Measurements from ENCODE around the gene TMEM259.

The TMEM259 gene

DNA sequence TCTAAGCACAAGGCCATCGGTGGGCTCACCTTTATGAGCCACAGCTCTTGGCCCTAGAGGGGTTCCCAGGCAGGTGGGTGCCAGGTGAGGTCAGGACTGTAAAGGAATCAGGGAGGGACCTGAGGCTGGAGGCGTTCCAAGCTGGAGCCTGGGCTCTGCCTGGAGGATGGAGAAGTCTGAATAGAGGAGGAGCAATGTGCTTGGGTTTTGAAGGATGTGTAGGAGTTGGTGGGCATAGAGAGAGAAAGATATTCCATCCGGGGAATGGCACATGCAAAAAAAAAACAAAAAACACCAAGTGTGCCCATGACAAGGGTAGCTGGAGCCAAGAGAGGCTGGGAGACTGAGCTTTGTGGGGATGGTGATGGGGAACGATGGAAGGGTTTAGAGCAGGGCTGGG, 18.3 kb downstream of the TMEM259 start:
- no peak for DNase-seq (ENCODE audit: low read depth)

DNA sequence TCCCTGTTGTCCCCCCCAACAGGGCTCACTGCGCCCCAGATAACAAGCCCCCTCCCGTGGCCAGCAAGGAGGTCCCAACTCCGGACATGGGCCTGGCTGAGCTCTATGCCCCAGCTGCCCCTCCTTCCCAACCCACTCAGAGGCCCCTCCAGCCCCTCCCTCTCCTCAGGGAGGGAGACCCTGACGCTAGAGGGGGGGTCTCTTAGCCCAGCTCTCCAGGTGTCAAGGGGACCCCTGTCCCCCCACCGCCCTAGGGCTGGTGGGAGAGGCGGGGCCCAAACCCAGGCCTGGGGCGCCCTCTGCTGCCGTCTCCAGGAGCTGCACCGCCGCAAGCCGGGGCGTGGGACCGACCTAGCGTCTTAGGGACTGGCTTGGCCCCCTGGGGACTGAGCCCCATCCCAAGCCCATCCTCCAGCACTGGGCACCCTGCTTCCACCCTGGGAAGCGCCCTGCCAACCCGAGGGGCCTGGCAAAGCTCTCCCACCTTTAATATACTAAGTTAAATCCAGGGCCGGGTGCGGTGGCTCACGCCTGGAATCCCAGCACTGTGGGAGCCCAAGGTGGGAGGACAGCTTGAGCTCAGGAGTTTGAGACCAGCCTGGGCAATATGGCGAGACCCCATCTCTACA, 19.3 kb downstream of the TMEM259 start:
- no peak for DNase-seq (ENCODE audit: low read depth)

DNA sequence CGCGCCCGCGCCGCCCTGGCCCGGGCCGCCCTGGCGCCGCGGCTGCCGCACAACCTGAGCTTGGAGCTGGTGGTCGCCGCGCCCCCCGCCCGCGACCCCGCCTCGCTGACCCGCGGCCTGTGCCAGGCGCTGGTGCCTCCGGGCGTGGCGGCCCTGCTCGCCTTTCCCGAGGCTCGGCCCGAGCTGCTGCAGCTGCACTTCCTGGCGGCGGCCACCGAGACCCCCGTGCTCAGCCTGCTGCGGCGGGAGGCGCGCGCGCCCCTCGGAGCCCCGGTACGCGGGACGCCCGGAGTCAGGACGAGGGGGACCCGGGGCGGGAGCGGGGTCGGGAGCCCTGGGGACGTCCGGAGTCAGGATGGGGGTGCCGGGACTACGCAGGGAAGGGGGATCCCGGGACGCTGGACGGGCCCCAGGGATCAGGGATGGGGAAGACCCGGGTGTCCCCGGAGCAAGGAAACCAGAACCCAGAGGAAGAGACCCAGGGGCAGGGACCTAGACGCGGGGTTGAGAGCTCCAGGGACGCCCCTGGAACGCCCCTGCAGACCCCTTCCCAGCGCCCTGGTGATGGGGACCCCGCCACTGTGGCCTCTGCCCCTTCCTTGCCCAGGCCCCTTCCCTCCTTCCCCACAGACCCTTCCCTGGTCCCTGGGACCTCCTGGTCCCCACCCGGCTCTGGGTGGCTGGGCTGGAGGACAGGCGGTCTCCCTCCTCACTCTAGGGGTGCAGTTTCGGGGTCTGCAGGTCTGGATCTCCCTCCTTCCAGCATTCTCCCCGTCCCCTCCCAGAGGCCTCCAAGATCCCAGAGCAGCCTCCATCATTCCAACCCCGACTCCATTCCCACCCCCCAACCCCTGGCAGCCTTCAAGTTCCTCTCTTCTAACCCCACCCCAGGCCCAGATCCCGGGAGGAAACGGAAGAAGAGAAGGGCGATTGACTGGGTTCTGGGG, 20.1 kb downstream of the TMEM259 start:
- no peak for DNase-seq (ENCODE audit: low read depth)

DNA sequence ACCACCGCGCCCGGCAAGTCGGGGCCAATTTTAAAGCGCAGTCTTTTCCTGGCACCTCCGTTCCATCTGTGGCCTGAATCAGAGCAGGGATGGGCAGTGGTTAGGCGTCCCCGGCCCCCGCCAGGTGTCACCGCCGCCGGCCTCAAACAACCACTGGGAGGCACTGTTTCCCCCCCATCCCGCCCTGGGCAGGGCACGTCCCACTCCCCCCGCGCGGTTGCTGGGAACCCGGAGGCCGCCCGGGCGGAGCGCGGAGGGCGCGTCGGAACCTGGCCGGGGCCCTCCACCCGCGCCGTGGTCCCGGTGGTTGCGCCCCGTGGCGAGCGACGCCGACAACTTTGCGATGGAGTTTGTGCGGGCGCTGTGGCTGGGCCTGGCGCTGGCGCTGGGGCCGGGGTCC, 20.8 kb downstream of the TMEM259 start, which contains the start of gene GRIN3B:
Gene GRIN3B (plus strand): TSS at position 325 of the 400 bp plus-strand sequence. CDS start 19 bp downstream, at position 344.
- DNase-seq (ENCODE audit: low read depth): no peak

DNA sequence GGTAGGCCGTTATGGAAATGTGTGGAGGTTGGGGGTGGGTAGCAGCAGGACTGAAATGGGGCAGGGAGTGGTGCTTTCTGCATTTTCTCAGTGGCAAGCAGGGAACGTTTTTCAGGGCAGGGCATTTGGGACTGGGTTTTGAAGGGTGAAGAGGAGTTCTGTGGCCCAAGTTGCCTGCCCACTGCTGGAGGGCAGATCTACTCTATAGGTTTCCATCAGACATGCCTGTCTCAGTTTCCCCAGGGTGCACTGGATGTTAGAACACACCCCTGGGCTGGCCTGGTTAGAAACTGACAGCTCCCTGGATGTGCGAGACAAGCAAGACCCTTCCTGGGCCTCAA, 21.6 kb downstream of the TMEM259 start:
- DNase-seq (ENCODE audit: low read depth): no peak

DNA sequence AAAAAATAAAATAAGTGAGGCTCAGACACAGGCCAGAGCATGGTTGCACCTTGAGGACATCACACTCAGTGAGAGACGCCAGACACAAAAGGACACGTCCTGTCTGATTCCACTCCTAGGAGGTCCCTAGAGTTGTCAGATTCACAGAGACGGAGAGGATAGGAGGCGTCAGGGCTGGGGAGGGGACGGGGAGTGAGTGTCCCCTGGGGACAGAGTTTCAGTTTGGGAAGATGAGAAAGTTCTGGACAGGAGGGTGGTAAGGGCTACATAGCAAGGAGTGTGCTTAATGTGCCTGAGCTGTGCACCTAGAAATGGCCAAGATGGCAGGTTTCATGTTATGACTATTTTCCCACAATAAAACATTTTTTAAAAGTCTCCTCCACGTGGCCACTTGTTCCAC, 22.9 kb downstream of the TMEM259 start:
- no peak for DNase-seq (ENCODE audit: low read depth)

DNA sequence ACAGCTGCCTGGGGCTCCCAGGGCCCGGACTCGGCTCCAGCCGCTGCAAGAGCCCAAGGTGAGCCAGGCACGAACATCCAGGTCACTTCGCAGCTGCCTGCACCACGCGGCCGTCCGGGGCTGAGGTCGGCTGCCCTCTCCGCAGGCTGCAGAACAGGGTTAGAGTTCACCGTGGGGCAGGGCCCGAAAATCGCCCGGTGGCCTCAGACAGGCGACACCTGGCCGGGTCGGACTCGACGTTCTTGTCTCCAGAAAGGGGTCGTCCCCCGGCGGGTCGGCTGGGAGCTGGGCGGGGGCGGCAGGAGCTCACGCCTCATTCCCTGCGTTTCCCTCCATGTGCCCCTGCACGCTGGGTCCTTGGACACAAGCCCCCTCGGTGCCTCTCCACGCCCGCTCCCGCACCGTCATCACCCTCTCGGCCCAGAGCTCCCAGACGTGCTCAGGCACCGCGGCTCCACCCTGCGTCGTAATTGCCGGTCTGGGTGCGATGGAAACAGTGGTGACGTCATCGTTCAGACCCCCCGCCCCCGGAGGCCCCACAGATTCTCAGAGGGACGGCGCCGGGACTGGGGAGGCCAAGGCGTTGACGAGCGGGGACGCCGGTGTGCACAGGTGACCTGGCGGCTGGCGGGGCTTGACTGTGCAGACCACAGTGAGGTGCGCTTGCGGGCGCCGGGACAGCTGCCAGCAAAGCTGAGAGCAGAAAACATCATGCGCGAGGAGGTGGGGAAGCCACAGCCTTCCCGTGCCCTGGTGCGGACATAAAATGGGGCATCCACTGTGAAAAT, 24.7 kb downstream of the TMEM259 start:
- no peak for DNase-seq (ENCODE audit: low read depth)

DNA sequence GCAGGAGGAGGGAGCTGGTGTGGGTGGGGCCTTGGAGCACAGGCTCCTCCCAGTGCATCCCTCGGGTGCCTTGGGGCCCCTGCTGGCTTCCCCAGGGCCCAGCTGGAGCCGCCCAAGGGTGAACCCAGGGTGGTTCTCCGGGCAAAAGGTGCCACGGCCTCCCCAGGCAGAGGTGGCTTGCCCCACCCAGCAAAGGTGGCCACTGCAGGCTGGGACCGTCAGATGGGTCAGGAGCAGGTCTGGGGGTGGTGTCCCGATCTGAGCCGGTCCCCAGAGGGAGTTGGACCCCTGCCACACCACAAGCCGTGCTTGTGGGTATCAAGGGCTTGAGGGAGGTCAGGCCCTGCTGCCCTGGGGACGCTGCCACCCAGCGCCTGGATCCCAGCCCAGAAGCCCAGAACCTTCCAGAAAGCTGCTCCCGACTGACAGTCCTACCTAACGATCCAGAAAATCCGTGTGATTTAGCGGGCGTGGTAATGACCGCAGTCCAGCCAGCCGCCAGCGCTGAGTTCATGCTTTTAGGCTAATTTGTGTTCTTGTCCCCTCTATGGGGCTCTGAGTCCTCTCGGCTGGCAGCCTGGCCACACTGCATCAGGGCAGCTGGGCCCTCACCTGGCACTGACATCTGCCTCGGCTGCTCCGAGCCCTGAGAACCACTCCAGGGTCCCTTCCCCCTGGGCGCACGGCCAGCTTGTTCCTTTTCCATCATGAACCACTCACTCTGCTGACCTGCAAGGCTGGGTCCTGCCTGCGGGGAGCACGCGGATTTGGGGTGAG, 25.7 kb downstream of the TMEM259 start:
- DNase-seq (ENCODE audit: low read depth): no peak

DNA sequence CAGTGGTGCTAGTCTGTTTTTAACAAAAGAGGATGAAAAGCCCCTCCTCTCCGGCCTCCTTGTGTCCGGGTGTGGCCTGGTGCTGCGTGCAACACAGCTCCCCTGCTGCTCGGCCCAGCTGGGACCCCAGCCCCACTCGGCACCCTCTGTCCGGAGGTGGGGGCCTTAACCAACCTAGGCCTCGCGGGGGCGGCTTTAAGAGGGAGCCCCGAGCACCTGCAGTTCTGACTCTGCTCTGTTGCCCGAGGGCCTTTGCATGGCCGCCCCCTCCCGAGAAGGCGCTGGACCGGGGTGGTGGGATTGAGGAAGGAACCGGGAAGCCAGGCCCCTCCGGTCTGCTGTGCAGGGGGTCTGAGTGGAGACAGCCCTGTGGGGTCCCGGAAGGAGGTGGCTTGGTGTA, 26.4 kb downstream of the TMEM259 start:
- no peak for DNase-seq (ENCODE audit: low read depth)

DNA sequence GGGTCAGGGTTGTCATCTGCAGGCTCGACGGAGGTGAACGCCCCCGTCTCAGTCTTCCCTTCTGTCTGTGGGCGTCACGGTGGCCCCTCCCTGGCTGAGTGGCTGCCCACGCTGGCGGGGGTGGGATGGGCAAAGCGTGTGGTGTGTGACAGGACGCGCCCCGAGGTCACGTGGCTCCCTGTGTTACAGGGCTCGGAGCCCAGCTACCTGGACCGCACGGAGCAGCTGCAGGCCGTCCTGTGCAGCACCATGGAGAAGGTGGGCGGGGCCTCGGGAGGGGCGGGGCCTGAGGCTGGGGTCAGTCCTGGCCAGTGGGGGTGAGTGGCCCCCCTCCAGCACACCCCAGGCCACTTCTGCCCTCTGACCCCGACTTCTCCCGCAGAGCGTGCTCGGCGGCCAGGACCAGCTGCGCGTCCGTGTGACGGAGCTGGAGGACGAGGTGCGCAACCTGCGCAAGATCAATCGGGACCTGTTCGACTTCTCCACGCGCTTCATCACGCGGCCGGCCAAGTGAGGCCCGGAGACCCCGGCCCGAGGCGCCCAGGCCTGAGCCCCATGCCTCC, 27.0 kb downstream of the TMEM259 start:
- no peak for DNase-seq (ENCODE audit: low read depth)

DNA sequence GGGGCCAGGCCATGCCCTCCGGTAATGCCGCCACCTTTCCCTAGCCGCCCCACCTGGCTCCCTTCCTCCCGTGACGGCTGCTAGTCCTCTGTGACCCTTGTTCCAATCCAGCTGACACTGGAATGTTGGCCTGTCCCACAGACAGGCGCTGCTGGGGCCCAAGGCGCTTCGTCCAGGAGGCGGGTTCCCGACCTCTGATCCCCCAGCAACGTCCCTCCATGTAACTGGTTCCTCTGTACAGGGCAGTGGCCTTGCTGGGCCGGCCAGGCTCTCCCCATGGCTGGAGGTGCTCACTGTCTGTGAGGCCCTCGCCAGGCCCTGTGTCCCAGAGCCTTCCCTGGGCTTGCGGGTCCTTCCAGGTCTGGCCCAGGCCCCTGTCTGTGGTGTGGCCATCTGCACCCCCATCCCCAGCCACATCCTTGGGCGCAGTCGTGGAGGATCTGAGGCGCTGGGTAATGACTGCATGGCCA, 27.5 kb downstream of the TMEM259 start:
- DNase-seq (ENCODE audit: low read depth): no peak

DNA sequence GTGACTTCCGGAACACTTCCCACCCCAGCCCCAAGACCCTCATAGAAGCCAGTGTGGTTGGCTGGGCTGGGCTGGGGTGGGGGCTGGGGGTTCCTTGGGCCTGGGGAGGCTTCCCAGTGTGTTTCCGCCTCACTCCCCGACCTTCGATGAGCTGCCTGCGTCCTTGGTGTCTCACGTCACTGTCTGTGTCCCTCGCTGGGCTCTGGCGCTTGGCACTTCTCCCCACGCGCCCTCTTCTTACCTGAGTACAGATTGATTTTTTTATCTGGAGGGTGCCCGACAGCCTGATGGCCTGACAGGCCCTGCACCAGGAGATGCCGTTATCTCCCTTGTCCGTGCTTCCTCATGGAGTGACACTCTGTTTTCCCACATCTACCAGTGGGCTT, 28.3 kb downstream of the TMEM259 start:
- DNase-seq (ENCODE audit: low read depth): no peak

DNA sequence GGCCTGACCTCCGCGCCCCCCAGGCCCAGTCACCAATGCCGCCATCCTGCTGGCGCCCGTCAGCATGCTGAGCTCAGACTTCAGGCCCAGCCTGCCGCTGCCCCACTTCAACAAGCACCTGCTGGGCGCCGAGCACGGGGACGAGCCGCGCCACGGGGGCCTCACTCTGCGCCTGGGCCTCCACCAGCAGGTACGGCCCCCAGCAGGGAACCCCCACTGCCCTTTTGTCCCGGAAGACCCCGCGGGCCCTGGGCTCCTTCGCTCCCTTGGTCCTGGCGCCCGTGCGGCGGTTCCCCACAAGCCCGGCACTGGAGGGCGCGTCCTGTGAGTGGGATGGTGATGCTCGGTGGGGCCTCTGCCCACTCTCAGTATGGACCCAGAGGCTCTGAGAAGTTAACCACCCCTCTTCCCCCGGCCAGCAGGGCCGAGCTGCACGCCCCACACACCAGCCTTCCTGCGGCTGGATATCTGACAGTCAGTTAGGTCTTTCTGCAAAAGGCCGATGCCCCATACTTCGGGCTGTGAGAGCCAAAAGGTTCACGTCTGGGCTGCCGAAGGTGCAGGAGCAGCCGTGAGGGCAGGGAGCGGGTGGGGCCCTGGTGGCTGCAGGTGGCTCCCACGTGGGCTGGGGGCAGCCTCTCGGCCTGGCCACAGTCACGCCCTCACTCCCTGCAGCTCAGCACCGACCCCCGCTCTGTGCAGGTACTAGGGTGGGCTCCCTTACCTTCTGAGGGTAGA, 28.8 kb downstream of the TMEM259 start:
- no peak for DNase-seq (ENCODE audit: low read depth)

DNA sequence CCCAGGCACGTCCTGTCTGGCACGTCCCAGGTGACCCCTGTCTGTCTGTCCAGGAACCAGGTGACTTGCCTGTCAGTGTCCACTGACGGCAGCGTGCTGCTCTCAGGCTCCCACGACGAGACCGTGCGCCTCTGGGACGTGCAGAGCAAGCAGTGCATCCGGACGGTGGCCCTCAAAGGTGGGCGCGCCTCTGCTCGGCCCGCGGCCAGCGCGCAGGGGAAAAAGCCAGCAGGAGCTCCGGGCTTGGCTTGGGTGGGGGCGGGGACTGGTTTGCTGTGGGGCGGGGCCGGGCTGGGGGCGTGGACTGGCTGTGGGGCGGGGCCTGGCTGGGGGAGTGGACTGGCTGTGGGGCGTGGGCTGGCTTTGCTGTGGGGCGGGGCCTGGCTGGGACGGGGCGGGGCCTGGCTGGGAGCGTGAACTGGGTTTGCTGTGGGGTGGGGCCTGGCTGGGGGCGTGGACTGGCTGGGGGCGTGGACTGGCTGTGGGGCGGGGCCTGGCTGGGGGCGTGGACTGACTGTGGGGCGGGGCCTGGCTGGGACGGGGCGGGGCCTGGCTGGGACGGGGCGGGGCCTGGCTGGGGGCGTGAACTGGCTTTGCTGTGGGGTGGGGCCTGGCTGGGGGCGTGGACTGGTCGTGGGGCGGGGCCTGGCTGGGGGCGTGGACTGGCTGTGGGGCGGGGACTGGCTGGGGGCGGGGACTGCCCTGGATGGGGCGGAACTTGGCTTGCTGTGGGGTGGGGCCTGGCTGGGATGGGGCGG, 29.6 kb downstream of the TMEM259 start:
- DNase-seq (ENCODE audit: low read depth): peak; percentile 39

DNA sequence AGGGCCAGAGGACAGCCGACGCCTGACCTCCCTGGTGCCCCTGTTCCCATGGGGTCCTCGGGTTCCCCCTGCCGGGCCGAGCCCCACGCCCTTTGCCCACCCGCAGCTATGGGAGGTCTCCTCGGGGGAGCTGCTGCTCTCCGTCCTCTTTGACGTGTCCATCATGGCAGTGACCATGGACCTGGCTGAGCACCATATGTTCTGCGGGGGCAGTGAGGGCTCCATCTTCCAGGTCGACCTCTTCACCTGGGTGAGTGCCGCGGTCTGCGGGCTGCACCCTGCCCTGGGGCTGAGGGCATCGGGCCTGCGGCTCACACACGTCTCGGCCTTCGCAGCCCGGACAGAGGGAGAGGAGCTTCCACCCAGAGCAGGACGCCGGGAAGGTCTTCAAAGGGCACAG, 30.2 kb downstream of the TMEM259 start:
- DNase-seq (ENCODE audit: low read depth): no peak

DNA sequence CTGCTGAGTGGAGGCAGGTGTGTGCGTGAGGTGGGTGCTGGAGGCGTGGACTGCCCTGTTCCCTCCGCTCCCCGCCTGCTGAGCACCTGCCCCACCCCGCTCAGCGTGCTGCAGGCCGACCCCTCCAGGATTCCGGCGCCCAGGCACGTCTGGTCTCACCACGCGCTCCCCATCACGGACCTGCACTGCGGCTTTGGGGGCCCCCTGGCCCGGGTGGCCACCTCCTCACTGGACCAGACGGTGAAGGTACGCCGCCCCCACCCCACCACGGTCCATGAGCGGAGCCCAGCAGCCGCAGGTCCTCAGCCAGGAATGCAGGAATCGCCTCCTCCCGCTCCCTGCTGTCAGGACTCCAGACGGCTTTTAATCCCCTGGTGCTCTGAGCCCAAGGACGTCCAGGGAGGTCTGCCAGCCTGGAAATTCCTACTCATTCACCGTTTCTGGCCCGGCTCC, 30.8 kb downstream of the TMEM259 start:
- no peak for DNase-seq (ENCODE audit: low read depth)

DNA sequence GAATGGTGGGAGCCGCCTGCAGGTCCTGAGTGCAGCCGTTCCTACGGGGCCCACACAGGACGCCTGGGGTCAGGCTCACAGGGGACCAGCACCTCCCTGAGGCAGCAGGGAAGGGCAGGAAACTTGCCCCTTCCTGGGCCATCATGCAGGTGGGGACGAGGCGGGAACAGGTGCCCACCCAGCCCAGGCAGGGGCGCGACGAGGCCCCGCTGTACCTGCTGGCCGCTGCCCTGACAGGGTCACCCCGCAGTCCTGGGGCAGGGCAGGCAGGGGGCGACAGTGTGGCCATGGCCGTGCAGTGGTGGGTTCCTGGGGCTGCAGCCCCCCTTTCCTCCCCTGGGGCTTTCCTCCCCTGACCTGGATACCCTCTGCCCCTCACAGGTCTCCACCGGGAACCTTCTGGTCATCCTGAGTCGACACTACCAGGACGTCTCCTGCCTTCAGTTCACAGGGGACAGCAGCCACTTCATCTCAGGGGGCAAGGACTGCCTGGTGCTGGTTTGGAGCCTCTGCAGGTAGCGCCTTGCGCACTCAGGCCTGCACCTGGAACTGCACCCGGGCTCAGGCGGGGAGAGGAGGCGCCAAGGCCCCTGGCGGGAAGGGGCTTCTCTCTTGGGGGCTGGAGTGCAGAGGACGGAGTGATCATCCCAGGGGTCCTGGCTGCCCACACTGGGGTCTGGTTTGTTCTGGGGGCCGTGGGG, 31.4 kb downstream of the TMEM259 start:
- DNase-seq (ENCODE audit: low read depth): no peak

DNA sequence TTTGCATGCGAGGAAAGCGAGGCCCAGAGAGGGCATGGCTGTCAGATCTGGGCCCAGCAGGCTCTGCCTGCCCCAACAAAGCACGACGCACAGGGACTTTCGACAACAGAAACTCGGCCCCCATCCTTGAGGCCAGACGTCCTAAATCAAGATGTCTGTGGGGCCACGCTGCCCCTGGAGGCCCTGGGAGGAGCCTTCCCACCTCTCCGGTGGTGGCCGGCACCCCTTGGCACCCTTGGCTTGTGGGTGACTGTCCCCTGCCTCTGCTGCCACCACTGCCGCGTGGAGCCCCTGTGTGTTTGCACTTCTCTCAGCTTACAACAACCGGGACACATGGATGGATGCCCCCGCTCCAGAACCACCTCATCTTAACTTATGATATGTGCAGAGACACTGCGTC, 32.4 kb downstream of the TMEM259 start:
- no peak for DNase-seq (ENCODE audit: low read depth)

DNA sequence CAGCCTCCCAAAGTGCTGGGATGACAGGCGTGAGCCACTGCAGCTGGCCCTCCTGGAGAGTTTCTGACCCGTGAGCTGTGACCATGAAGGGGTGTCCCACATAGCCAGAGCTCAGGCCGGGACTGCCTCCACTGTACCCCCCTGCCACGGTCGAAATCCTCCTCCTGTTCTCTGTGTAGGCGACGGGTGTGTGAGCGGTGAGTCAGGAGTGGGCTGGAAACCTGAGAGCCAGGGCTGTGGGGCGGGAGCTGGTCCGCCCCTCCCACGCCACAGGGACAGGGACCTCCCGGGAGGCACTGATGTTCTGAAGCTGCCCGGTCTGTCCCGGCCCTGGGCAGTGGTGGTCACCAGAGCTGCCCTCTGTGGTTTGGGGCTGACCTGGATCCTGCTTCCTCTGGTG, 32.8 kb downstream of the TMEM259 start:
- DNase-seq (ENCODE audit: low read depth): no peak

Measured in CMK (cell line).